ENCODE results near the gene TMEM205. TPM values are rescaled to one million over a fixed set of nuclear protein-coding genes. Genes with fewer than 3 reads are reported as not detected.

Gene TMEM205
- total and polyA plus RNA-seq, 2 of the 8 experiments (the other 6 are each of a cell fraction or from before 2014, with no cell fraction given): 73.5 to 423 TPM

DNA sequence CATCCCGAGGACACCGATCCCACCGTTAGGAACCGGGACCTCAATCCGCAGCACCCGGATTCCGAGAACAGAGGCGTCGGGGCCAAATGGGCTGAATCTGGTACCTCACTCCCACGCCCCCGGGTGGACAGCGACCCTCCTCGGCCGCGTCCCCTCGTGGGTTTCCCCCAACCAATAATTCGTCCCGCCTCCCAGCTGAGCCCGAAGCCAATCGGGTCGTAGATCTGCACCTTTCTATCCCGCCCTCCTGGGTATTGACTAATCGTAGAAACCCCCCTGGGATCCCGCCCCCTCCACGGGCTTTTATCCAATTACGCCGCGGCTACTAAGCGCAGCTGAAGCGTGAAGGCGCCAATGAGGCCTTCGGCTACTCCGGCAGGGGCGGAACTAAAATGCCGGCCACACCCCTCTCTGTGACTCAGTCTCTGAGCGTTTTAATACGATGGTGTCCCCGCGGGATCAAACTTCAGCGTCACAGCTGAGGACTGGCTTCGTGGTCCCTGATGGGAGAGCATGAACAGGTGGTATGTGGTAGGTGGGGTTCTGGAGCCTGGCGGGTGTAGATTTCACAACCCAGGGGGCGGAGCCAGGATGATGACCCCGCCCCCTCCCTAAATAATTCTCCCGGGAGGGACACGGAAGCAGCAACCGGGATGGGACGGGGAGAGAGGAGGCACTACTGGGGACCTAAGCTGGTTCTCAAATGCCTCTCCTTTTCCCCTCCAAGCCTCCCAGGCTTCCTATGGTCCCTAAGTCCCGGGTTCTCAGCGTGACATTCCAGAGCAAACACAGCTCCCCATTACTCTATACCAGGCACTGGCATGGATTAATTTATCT, at the start of gene TMEM205, which contains the start of gene CCDC159 (continued):
- TF ChIP-seq CBX8 (IDR thresholded peaks at IDR 0.05; ENCODE audit: borderline replicate concordance, low read depth, low read length) (no peak), SIX5 (IDR thresholded peaks at IDR 0.05; ENCODE audit: low read depth, low read length) (no peak), CEBPB (IDR thresholded peaks at IDR 0.05; ENCODE audit: low read depth, low read length) (peak; percentile 98), EGR1 (IDR thresholded peaks at IDR 0.05; ENCODE audit: borderline replicate concordance, low read depth, low read length) (peak; percentile 35; the same call in 1 of the 2 replicates), CHD1 (IDR thresholded peaks at IDR 0.05; ENCODE audit: low read depth, low read length) (no peak), SUZ12 (IDR thresholded peaks at IDR 0.05; ENCODE audit: low read length) (no peak), KDM5A (IDR thresholded peaks at IDR 0.05; ENCODE audit: low read length) (no peak), RNF2 (IDR thresholded peaks at IDR 0.05; ENCODE audit: borderline replicate concordance, low read depth, low read length, missing control alignments, poor library complexity, severe bottlenecking) (no peak), ATF3 (IDR thresholded peaks at IDR 0.05; ENCODE audit: insufficient read depth, low read depth, low read length) (no peak), NANOG (IDR thresholded peaks at IDR 0.05; ENCODE audit: insufficient read depth, low read depth, low read length, poor library complexity, severe bottlenecking) (no peak), KDM4A (IDR thresholded peaks at IDR 0.05; ENCODE audit: low read depth, low read length, severe bottlenecking) (peak; percentile 70), RFX5 (IDR thresholded peaks at IDR 0.05; ENCODE audit: borderline replicate concordance, low read depth, low read length) (no peak), NRF1 (IDR thresholded peaks at IDR 0.05; ENCODE audit: low read depth, low read length) (no peak), POLR2AphosphoS5 (IDR thresholded peaks at IDR 0.05; ENCODE audit: low read depth, low read length) (peak; percentile 50; the same call in 1 of the 2 replicates), BCL11A (IDR thresholded peaks at IDR 0.05; ENCODE audit: low read depth in 2 of 2, low read length in 2 of 2) (no peak), GABPA (IDR thresholded peaks at IDR 0.05; ENCODE audit: borderline replicate concordance, insufficient read depth, low read length) (no peak), SIRT6 (IDR thresholded peaks at IDR 0.05; ENCODE audit: low read length) (no peak), TAF1 (IDR thresholded peaks at IDR 0.05; ENCODE audit: low read depth, low read length) (peak; percentile 47; the same call in 1 of the 2 replicates)
- TF ChIP-seq, protein P1, sequence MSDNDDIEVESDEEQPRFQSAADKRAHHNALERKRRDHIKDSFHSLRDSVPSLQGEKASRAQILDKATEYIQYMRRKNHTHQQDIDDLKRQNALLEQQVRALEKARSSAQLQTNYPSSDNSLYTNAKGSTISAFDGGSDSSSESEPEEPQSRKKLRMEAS (IDR thresholded peaks at IDR 0.05): peak; percentile 86
- TF ChIP-seq, protein P2, sequence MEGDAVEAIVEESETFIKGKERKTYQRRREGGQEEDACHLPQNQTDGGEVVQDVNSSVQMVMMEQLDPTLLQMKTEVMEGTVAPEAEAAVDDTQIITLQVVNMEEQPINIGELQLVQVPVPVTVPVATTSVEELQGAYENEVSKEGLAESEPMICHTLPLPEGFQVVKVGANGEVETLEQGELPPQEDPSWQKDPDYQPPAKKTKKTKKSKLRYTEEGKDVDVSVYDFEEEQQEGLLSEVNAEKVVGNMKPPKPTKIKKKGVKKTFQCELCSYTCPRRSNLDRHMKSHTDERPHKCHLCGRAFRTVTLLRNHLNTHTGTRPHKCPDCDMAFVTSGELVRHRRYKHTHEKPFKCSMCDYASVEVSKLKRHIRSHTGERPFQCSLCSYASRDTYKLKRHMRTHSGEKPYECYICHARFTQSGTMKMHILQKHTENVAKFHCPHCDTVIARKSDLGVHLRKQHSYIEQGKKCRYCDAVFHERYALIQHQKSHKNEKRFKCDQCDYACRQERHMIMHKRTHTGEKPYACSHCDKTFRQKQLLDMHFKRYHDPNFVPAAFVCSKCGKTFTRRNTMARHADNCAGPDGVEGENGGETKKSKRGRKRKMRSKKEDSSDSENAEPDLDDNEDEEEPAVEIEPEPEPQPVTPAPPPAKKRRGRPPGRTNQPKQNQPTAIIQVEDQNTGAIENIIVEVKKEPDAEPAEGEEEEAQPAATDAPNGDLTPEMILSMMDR (IDR thresholded peaks at IDR 0.05; ENCODE audit: control extremely low read depth in 1 of 3, insufficient read depth in 1 of 3, low read depth in 1 of 3, low read length in 3 of 3): no peak
